Suprapubic skin (tissue), 4 donors: ENCODE data around the gene ICAM2.

Experiments used
- CTCF ChIP-seq, 2 donors: fragments of 200-600 bp in 1 of 2; fragments of 450-650 bp in 1 of 2; sonication (generic) in 1 of 2; IDR thresholded peaks; one replicate each; pipeline ENCODE4 v1.5.1; 2016 to 2019; ENCODE audit warnings: antibody characterized with exemption in 2 of 2, mild to moderate bottlenecking in 1 of 2, moderate library complexity in 1 of 2
- EP300 ChIP-seq: sonication (generic); formaldehyde crosslinking; IDR thresholded peaks from one replicate; pipeline ENCODE4 v1.6.1; 2017; ENCODE audit warnings: antibody characterized with exemption
- POLR2AphosphoS5 ChIP-seq, 3 donors: sonication (generic); formaldehyde crosslinking; IDR thresholded peaks; one replicate each; pipeline ENCODE4 v1.6.1; 2017; ENCODE audit warnings: antibody characterized with exemption in 3 of 3

- TF ChIP-seq CTCF (IDR thresholded peaks at IDR 0.05), result no peak
- no peak for TF ChIP-seq POLR2AphosphoS5 (IDR thresholded peaks at IDR 0.05)
- no peak for TF ChIP-seq EP300
Observed at GRCh38 chr17:64069143-64069542, 48.7 kb upstream of the ICAM2 start.
